GM23338 (cell line): ENCODE data around the gene ST14.

Experiments used
- CREB1 ChIP-seq: fragments of 250-450 bp; sonication (Bioruptor Pico); IDR thresholded peaks from 2 replicates; pipeline ENCODE4 v1.5.0; 2020; ENCODE audit warnings: low read depth, mild to moderate bottlenecking, moderate library complexity
- CTCF ChIP-seq, 2 experiments: fragments of 200-600 bp in 1 of 2; sonication (generic) in 1 of 2; conservative IDR thresholded peaks; 2 replicates each; pipeline versions ENCODE4 v1.5.1 to v1.6.1; 2016 to 2017; ENCODE audit warnings: antibody characterized with exemption in 2 of 2, low read depth in 2 of 2, mild to moderate bottlenecking in 2 of 2, moderate library complexity in 1 of 2
- EZH2 ChIP-seq: fragments of 200-600 bp; sonication (generic); IDR thresholded peaks from one replicate; pipeline ENCODE4 v1.8.0; 2017; ENCODE audit warnings: antibody characterized with exemption, mild to moderate bottlenecking, low read depth; ENCODE audit not compliant: unreplicated experiment
- EZH2phosphoT487 ChIP-seq: fragments of 200-600 bp; sonication (generic); IDR thresholded peaks from one replicate; pipeline ENCODE4 v1.8.1; 2018; ENCODE audit warnings: antibody characterized with exemption; ENCODE audit not compliant: unreplicated experiment
- JUNB ChIP-seq: IDR thresholded peaks from one replicate; pipeline ENCODE4 v1.6.1; 2016; ENCODE audit warnings: antibody characterized with exemption; ENCODE audit not compliant: unreplicated experiment
- POLR2AphosphoS5 ChIP-seq: IDR thresholded peaks from 2 replicates; pipeline ENCODE4 v1.6.1; 2016; ENCODE audit warnings: antibody characterized with exemption, low read depth
- REST ChIP-seq: IDR thresholded peaks from one replicate; pipeline ENCODE4 v1.6.1; 2018; ENCODE audit warnings: antibody characterized with exemption; ENCODE audit not compliant: unreplicated experiment
- STAT1 ChIP-seq: IDR thresholded peaks from one replicate; pipeline ENCODE4 v1.6.1; 2016; ENCODE audit warnings: antibody characterized with exemption; ENCODE audit not compliant: unreplicated experiment
- ZNF114 ChIP-seq: fragments of 250-450 bp; sonication (Bioruptor Pico); IDR thresholded peaks from 2 replicates; pipeline ENCODE4 v1.5.0; 2020; ENCODE audit warnings: mild to moderate bottlenecking, moderate library complexity
- ZNF331 ChIP-seq: fragments of 250-450 bp; sonication (Bioruptor Pico); IDR thresholded peaks from 2 replicates; pipeline ENCODE4 v1.5.0; 2020; ENCODE audit warnings: low read depth, mild to moderate bottlenecking, moderate library complexity

GRCh38 chr11:130249371-130249770, 89.8 kb downstream of the ST14 start:
- TF ChIP-seq ZNF331 (no peak), CTCF (conservative IDR thresholded peaks at IDR 0.05; ENCODE audit: low read depth in 2 of 2) (no peak), EZH2phosphoT487 (no peak), EZH2 (no peak), REST (no peak), POLR2AphosphoS5 (no peak), CREB1 (CRISPR knock-in tag) (no peak), STAT1 (no peak), ZNF114 (CRISPR knock-in tag) (no peak), JUNB (no peak)
